OCI-LY1 (cell line): ENCODE results near the gene MARCHF9.
A peak's percentile ranks its signal among the peaks of the same experiment; 100 is the strongest.
"Not testable (repeated sequence)": the region's sequence is repeated elsewhere in the genome, so short reads cannot be mapped to it uniquely, and the experiment has no call there.

Experiments
- H2AFZ ChIP-seq: fragments of 200-600 bp; sonication (generic), shearing (Covaris generic); 2 replicates; pipeline ENCODE4 v1.6.0; 2014; ENCODE audit warnings: antibody characterized with exemption, mild to moderate bottlenecking, low read length
- H3F3A ChIP-seq: fragments of 200-600 bp; sonication (generic), shearing (Covaris generic); 2 replicates; pipeline ENCODE4 v1.6.0; 2014; ENCODE audit warnings: mild to moderate bottlenecking, antibody characterized with exemption, low read length, moderate library complexity; ENCODE audit not compliant: insufficient read depth
- H3K27ac ChIP-seq: fragments of 200-600 bp; sonication (generic); 2 replicates; pipeline ENCODE4 v1.5.1; 2014; ENCODE audit warnings: low read length, mixed run types, mild to moderate bottlenecking, low read depth; ENCODE audit not compliant: poor library complexity, severe bottlenecking
- H3K27me3 ChIP-seq: fragments of 200-600 bp; sonication (generic); 2 replicates; pipeline ENCODE4 v1.6.0; 2014; ENCODE audit warnings: antibody characterized with exemption, mild to moderate bottlenecking, low read length, moderate library complexity; ENCODE audit not compliant: insufficient read depth
- H3K36me3 ChIP-seq: fragments of 200-600 bp; sonication (generic); 2 replicates; pipeline ENCODE4 v1.6.1; 2014; ENCODE audit warnings: mild to moderate bottlenecking, antibody characterized with exemption, low read length, moderate library complexity, mixed read lengths; ENCODE audit not compliant: insufficient read depth
- H3K4me1 ChIP-seq: fragments of 200-600 bp; sonication (generic); 2 replicates; pipeline ENCODE4 v1.5.1; 2014; ENCODE audit warnings: mild to moderate bottlenecking, low read length, moderate library complexity; ENCODE audit not compliant: insufficient read depth, severe bottlenecking
- H3K4me2 ChIP-seq: fragments of 200-600 bp; sonication (generic), shearing (Covaris generic); 2 replicates; pipeline ENCODE4 v1.6.1; 2014; ENCODE audit warnings: low read length
- H3K4me3 ChIP-seq: fragments of 200-600 bp; sonication (generic); 2 replicates; pipeline ENCODE4 v1.5.1; 2014; ENCODE audit warnings: low read length, low read depth, mild to moderate bottlenecking, mixed read lengths; ENCODE audit not compliant: poor library complexity, severe bottlenecking
- H3K79me2 ChIP-seq: fragments of 200-600 bp; shearing (Covaris generic); 2 replicates; pipeline ENCODE4 v1.6.1; 2016; ENCODE audit warnings: mixed run types, low read length, mixed read lengths; ENCODE audit not compliant: insufficient read depth
- H3K9ac ChIP-seq: fragments of 200-600 bp; sonication (generic), shearing (Covaris generic); 2 replicates; pipeline ENCODE4 v1.6.1; 2014; ENCODE audit warnings: mild to moderate bottlenecking, low read length, mixed read lengths
- H3K9me2 ChIP-seq: fragments of 200-600 bp; sonication (generic), shearing (Covaris generic); 2 replicates; pipeline ENCODE4 v1.6.1; 2014; ENCODE audit warnings: low read depth, mild to moderate bottlenecking, low read length, mixed read lengths
- H3K9me3 ChIP-seq: fragments of 200-600 bp; shearing (Covaris generic); 2 replicates; pipeline ENCODE4 v1.6.1; 2014; ENCODE audit warnings: low read length, mixed read lengths
- H4K20me1 ChIP-seq: fragments of 200-600 bp; sonication (generic), shearing (Covaris generic); 2 replicates; pipeline ENCODE4 v1.6.0; 2016; ENCODE audit warnings: mild to moderate bottlenecking, low read length; ENCODE audit not compliant: insufficient read depth
- CTCF ChIP-seq: fragments of 200-600 bp; sonication (generic), shearing (Covaris generic); IDR thresholded peaks from 2 replicates; pipeline ENCODE4 v1.5.1; 2017; ENCODE audit warnings: mild to moderate bottlenecking, antibody characterized with exemption, low read length, moderate library complexity, mixed read lengths
- EZH2 ChIP-seq: fragments of 200-600 bp; sonication (generic), shearing (Covaris generic); IDR thresholded peaks from 2 replicates; pipeline ENCODE4 v1.8.0; 2017; ENCODE audit warnings: borderline replicate concordance, mixed run types, mild to moderate bottlenecking, antibody characterized with exemption, low read length, moderate library complexity, mixed read lengths

Gene MARCHF9

GRCh38 chr12:57771236-57771872 is 16.5 kb downstream of the MARCHF9 start:
- Histone ChIP-seq H3K9me2 (no peaks in the 10 kb centered on the region), H2AFZ (peak overlapping the region; percentile 14; the same call in 1 of the 2 replicates), H3K36me3 (peaks cover 35% of the 10 kb centered on the region), H3K4me3 (peak overlapping the region; percentile 75), H3K9me3 (no peaks in the 10 kb centered on the region), H3K9ac (peak overlapping the region; percentile 72), H3K4me2 (peak overlapping the region; percentile 90), H3K27me3 (peaks cover under 1% of the 10 kb centered on the region; the same call in 1 of the 2 replicates), H3K79me2 (no peaks in the 10 kb centered on the region), H4K20me1 (no peaks in the 10 kb centered on the region), H3K27ac (peak overlapping the region; percentile 8), H3F3A (no peaks in the 10 kb centered on the region), H3K4me1 (peaks cover 18% of the 10 kb centered on the region)
- TF ChIP-seq EZH2 (no peak), CTCF (no peak)

GRCh38 chr12:57771873-57772428 is 17.0 kb downstream of the MARCHF9 start, which contains the start of gene METTL1:
Gene METTL1, minus strand, starts transcription at chr12:57772105. Its CDS starts 22 bp downstream, at chr12:57772083.
- no peaks in the 10 kb centered on the region for H3K9me3 ChIP-seq
- H3K27ac ChIP-seq, result peak within 1 kb of the TSS; percentile 8
- H3F3A ChIP-seq, result no peaks in the 10 kb centered on the region
- no peaks in the 10 kb centered on the region for H4K20me1 ChIP-seq
- H3K9ac ChIP-seq, result peak within 1 kb of the TSS; percentile 72
- no peaks in the 10 kb centered on the region for H3K9me2 ChIP-seq
- no peaks in the 10 kb centered on the region for H3K79me2 ChIP-seq
- peaks cover 35% of the 10 kb centered on the region for H3K36me3 ChIP-seq
- peak within 1 kb of the TSS; percentile 90 for H3K4me2 ChIP-seq
- H3K27me3 ChIP-seq, result no peaks in the 10 kb centered on the region
- H3K4me1 ChIP-seq, result peaks cover 18% of the 10 kb centered on the region
- TF ChIP-seq EZH2 (no peak), CTCF (no peak)
- peak within 1 kb of the TSS; percentile 75 for H3K4me3 ChIP-seq
- peak within 1 kb of the TSS; percentile 43 for H2AFZ ChIP-seq

- Histone ChIP-seq H3K27ac (peak within 1 kb of the TSS; percentile 8), H3K4me2 (peak within 1 kb of the TSS; percentile 90), H3K79me2 (no peaks in the 10 kb centered on the region), H2AFZ (peak within 1 kb of the TSS; percentile 43), H3F3A (no peaks in the 10 kb centered on the region), H3K27me3 (no peaks in the 10 kb centered on the region), H3K4me3 (peak within 1 kb of the TSS; percentile 75), H3K9ac (peak within 1 kb of the TSS; percentile 72), H3K9me3 (no peaks in the 10 kb centered on the region), H3K9me2 (no peaks in the 10 kb centered on the region), H4K20me1 (no peaks in the 10 kb centered on the region), H3K4me1 (peaks cover 18% of the 10 kb centered on the region), H3K36me3 (peaks cover 32% of the 10 kb centered on the region)
- TF ChIP-seq EZH2 (no peak), CTCF (no peak)
These were observed 17.8 kb downstream of the MARCHF9 start, which contains the start of gene EEF1AKMT3 for GRCh38 chr12:57772429-57773322. Gene EEF1AKMT3, plus strand, starts transcription at chr12:57772614. Its CDS starts 111 bp downstream, at chr12:57772725.

- H2AFZ ChIP-seq, H3K4me3 ChIP-seq, H3K27me3 ChIP-seq, H3K9me3 ChIP-seq, H4K20me1 ChIP-seq, H3K9me2 ChIP-seq, H3K27ac ChIP-seq, H3K4me2 ChIP-seq, H3K79me2 ChIP-seq, H3K9ac ChIP-seq, H3F3A ChIP-seq: not testable (repeated sequence)
- Histone ChIP-seq H3K4me1 (peaks cover 18% of the 10 kb centered on the region), H3K36me3 (peaks cover 13% of the 10 kb centered on the region)
These were observed 19.7 kb downstream of the MARCHF9 start for GRCh38 chr12:57774634-57775033.
